Fibroblast of the aortic adventitia (primary cell): ENCODE measurements around the gene MAML3. TPM values are rescaled to one million over a fixed set of nuclear protein-coding genes. Genes with fewer than 3 reads are reported as not detected.
A peak's percentile ranks its signal among the peaks of the same experiment; 100 is the strongest.

ENCODE experiments used
- DNase-seq: peaks from one replicate; pipeline ENCODE4 v3.0.0-alpha.2; 2010; ENCODE audit warnings: low read depth
- H3K4me3 ChIP-seq: 2 replicates; pipeline ENCODE4 v1.5.1; 2011; ENCODE audit warnings: low read depth, mild to moderate bottlenecking, control low read depth, low read length, moderate library complexity
- CTCF ChIP-seq: IDR thresholded peaks from 2 replicates; pipeline ENCODE4 v1.5.1; 2011; ENCODE audit warnings: mild to moderate bottlenecking, low read length, control low read depth, inconsistent platforms; ENCODE audit not compliant: insufficient read depth
- total RNA-seq: library from RNA; depleted of rRNA; stranded (reverse); fragments of >200 nt; gene quantifications from 2 replicates; pipeline ENCODE4 v1.2.3, GENCODE V29; 2012; ENCODE audit warnings: low replicate concordance

The MAML3 gene
- total RNA-seq, 1 donor, result 4.6 TPM

- DNase-seq, result peak; percentile 67
- TF ChIP-seq CTCF, result no peak
- H3K4me3 ChIP-seq, result no peak overlapping the region
These were observed 32.8 kb upstream of the MAML3 start for GRCh38 chr4:140186651-140187315.

- DNase-seq, result no peak
- TF ChIP-seq CTCF, result no peak
- no peak overlapping the region for H3K4me3 ChIP-seq
These were observed 32.1 kb upstream of the MAML3 start for GRCh38 chr4:140186082-140186438.

GRCh38 chr4:140185412-140186081, 31.6 kb upstream of the MAML3 start:
- no peak overlapping the region for H3K4me3 ChIP-seq
- DNase-seq, result no peak
- no peak for TF ChIP-seq CTCF

GRCh38 chr4:140183270-140183669, 29.3 kb upstream of the MAML3 start:
- TF ChIP-seq CTCF, result no peak
- H3K4me3 ChIP-seq, result no peak overlapping the region
- no peak for DNase-seq

- no peak for TF ChIP-seq CTCF
- no peak overlapping the region for H3K4me3 ChIP-seq
- DNase-seq, result no peak
These were observed 26.6 kb upstream of the MAML3 start for GRCh38 chr4:140180577-140180976.

- H3K4me3 ChIP-seq, result no peak overlapping the region
- TF ChIP-seq CTCF, result no peak
- DNase-seq, result peak; percentile 26
These were observed 22.8 kb upstream of the MAML3 start for GRCh38 chr4:140176735-140177134.
